ENCODE data around the gene PSMC6. TPM values are rescaled to one million over a fixed set of nuclear protein-coding genes. Genes with fewer than 3 reads are reported as not detected.

The PSMC6 gene
- total RNA-seq: 88.5 and 113 TPM in 2 replicates

GRCh38 chr14:52706724-52707706, at the start of gene PSMC6:
Gene PSMC6 (plus strand): TSS chr14:52707200. CDS start chr14:52707220, 20 bp downstream.

GRCh38 chr14:52695481-52696091, 11.4 kb upstream of the PSMC6 start, which contains the start of gene ERO1A:
Gene ERO1A (minus strand): TSS chr14:52695558. CDS start chr14:52695481, 77 bp downstream.

DNA sequence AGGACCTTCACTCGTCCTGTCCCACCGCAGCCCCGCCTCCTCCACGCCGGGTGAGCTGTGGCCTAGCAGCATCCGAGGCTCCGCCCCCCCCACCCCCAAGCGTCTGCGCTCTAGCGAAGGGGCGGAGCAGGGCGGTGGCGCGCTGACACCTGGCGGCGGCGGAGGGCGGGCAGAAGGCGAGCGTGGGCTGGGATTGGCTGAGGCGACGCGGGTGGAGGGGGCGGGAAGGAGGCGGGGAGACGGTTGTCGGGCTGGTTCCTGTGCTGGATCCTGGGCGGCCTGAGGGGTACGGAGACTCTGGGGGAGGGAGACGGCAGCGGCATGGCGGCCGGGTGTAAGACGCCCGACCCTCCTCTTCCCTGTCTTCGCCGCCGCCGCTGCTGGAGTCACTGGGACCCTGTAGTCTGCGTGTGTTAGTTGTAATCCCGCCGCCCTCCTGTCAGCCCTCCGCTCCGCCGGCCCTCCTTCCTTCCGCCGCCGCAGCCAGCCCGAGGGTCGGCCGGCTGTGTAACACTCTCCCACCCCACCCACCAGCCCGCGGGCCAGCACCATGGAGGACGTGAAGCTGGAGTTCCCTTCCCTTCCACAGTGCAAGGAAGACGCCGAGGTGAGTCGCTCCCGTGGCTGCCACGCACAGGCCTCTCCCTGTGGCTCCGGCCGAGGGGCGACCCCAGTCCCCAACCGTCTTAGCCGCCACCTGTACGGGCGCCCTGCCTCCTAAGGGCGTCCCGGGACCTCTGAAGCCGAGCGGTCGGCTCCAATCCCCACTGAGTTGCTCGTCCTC, 23.1 kb downstream of the PSMC6 start, which contains the start of gene STYX:
STYX (plus strand) TSS at position 242 of the 784 bp plus-strand sequence; CDS start at position 551, 309 bp downstream.

Other genes with a start within 250 kb of the PSMC6 start
- 1.7 and 2.3 TPM in 2 replicates for gene TXNDC16, start 154.7 kb upstream of the PSMC6 start, total RNA-seq
- under 0.01 TPM in 1 of 2 replicates, not detected in the other for gene GPR137C, start 154.4 kb upstream of the PSMC6 start, total RNA-seq
- gene ERO1A, start 11.6 kb upstream of the PSMC6 start, total RNA-seq: 258 and 454 TPM in 2 replicates
- gene STYX, start 23.0 kb downstream of the PSMC6 start, total RNA-seq: 14.9 and 15.1 TPM in 2 replicates
- 34.2 and 58.2 TPM in 2 replicates for gene GNPNAT1, start 84.4 kb downstream of the PSMC6 start, total RNA-seq
- 17.1 and 39.3 TPM in 2 replicates for gene FERMT2, start 243.8 kb downstream of the PSMC6 start, total RNA-seq

All from tracheal epithelial cell (primary cell).